PC-3 (cell line): ENCODE measurements around the gene ABAT.

ENCODE experiments used
- CTCF ChIP-seq: fragments of 300-600 bp; sonication (generic); conservative IDR thresholded peaks from 2 replicates; pipeline ENCODE4 v1.5.1; 2017; ENCODE audit warnings: antibody characterized with exemption, low read depth, mild to moderate bottlenecking, low read length
- EZH2 ChIP-seq: fragments of 300-600 bp; sonication (generic); IDR thresholded peaks from one replicate; pipeline ENCODE4 v1.6.1; 2017; ENCODE audit warnings: antibody characterized with exemption, mild to moderate bottlenecking, low read length; ENCODE audit not compliant: unreplicated experiment
- EZH2phosphoT487 ChIP-seq: fragments of 300-600 bp; sonication (generic); IDR thresholded peaks from 2 replicates; pipeline ENCODE4 v1.6.1; 2018; ENCODE audit warnings: mild to moderate bottlenecking, antibody characterized with exemption, low read length, borderline replicate concordance

- TF ChIP-seq CTCF (no peak), EZH2 (no peak), EZH2phosphoT487 (no peak)
Measured at GRCh38 chr16:8808613-8809353, 134.4 kb downstream of the ABAT start.
